Natural killer cell treated with Interleukin-12 subunit alpha and Interleukin-12 subunit beta and Interleukin-15 and Interleukin-18, amount 100 ng/mL, for 72 hours (primary cell): ENCODE measurements around the gene TSC2. TPM values are rescaled to one million over a fixed set of nuclear protein-coding genes. Genes with fewer than 3 reads are reported as not detected.
"Not testable (repeated sequence)": the region's sequence is repeated elsewhere in the genome, so short reads cannot be mapped to it uniquely, and the experiment has no call there.

Source experiments
- ATAC-seq, 2 donors: fragments of 150-1000 bp; cut with Tn5 transposase in 1 of 2; sonication (Bioruptor Pico), chemical (Tn5 transposase) in 1 of 2; 2 replicates each; pipeline ENCODE4 v1.10.0; 2021
- DNase-seq: peaks from one replicate; pipeline ENCODE4 v3.0.0; 2022; ENCODE audit warnings: low spot score
- H3K27ac Mint-ChIP-seq, 2 donors: 1 replicate in 1 of 2; 2 replicates in 1 of 2; pipeline ENCODE4 v1.8.0; 2022; ENCODE audit warnings: mixed read lengths in 2 of 2, mild to moderate bottlenecking in 1 of 2, moderate library complexity in 1 of 2
- H3K27me3 Mint-ChIP-seq, 2 donors: 1 replicate in 1 of 2; 2 replicates in 1 of 2; pipeline ENCODE4 v1.8.0; 2022; ENCODE audit warnings: mixed read lengths in 2 of 2
- H3K36me3 Mint-ChIP-seq: one replicate; pipeline ENCODE4 v1.8.0; 2022; ENCODE audit warnings: mixed read lengths
- H3K4me1 Mint-ChIP-seq, 2 donors: 1 replicate in 1 of 2; 2 replicates in 1 of 2; pipeline ENCODE4 v1.8.0; 2022; ENCODE audit warnings: low read depth in 2 of 2, mixed read lengths in 2 of 2, mild to moderate bottlenecking in 1 of 2
- H3K4me3 Mint-ChIP-seq: one replicate; pipeline ENCODE4 v1.8.0; 2022; ENCODE audit warnings: mixed read lengths
- H3K9me3 Mint-ChIP-seq: 2 replicates; pipeline ENCODE4 v1.8.0; 2022; ENCODE audit warnings: mixed read lengths
- total RNA-seq, 2 donors: library from RNA; stranded (reverse); gene quantifications; one replicate each; pipeline ENCODE4 v1.2.3, GENCODE V29; 2022

The TSC2 gene
- total RNA-seq, 2 donors from 2014 or later = 106 to 155 TPM

DNA sequence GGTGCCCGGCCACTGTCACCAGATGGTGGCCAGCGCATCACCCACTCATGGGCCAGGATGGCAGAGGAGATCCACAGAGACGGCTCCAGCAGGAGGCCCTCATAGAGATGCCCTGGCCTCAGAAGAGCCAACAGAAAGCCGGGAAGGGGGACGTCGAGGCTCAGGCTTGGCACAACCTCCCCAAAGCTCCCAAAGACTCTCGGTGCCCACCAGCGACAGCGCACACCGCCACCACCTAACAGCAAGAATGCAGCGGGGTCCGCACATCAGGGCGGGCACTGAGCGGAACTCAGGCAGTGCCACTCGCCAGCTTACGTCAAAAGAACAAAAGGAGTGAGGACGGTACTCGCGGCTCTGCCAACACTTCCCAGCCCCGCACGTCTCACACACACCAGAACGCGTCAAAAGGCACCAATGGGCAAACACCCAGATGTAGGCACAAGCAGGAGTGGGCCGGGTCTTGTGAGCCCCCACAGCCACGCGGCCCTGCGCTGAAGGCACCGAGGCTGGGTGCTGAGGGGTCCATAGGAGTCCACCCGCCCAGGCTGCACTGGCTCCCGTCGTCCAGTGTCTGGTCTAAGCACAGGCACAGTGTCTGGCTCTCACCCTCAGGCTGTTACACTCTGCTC is 79.3 kb downstream of the TSC2 start:
- Mint-ChIP-seq H3K4me3 (peak overlapping the region; percentile 8), H3K4me1 (peaks cover 6 to 11% of the 10 kb centered on the region in 2 donors)
- not testable (repeated sequence) for H3K27ac Mint-ChIP-seq, H3K36me3 Mint-ChIP-seq, H3K27me3 Mint-ChIP-seq, H3K9me3 Mint-ChIP-seq, ATAC-seq, DNase-seq

- not testable (repeated sequence) for H3K27me3 Mint-ChIP-seq, H3K36me3 Mint-ChIP-seq, DNase-seq, ATAC-seq, H3K27ac Mint-ChIP-seq, H3K9me3 Mint-ChIP-seq, H3K4me3 Mint-ChIP-seq
- H3K4me1 Mint-ChIP-seq = peaks cover 6 to 11% of the 10 kb centered on the region in 2 donors
Measured at GRCh38 chr16:2127630-2128280, 80.0 kb downstream of the TSC2 start.

DNA sequence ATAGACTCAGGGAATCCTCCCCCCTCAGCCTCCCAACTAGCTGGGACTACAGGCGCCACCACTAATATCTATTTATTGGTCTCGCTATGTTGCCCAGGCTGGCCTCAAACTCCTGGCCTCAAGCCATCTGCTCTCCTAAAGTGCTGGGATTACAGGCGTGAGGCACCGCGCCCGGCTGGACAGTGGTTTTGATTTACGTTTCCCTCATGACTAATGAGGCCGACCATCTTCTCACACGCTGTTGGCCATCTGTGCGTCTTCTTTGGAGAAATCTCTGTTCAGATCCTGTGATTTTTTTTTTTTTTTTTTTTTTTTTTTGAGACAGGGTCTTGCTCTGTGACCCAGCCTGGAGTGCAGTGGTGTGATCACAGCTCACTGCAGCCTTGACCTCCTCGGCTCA is 81.5 kb downstream of the TSC2 start:
- peak overlapping the region; percentile 80 for H3K4me3 Mint-ChIP-seq
- H3K9me3 Mint-ChIP-seq, H3K36me3 Mint-ChIP-seq, H3K27ac Mint-ChIP-seq, H3K27me3 Mint-ChIP-seq, ATAC-seq, DNase-seq: not testable (repeated sequence)
- peaks cover 6 to 11% of the 10 kb centered on the region in 2 donors for H3K4me1 Mint-ChIP-seq

DNA sequence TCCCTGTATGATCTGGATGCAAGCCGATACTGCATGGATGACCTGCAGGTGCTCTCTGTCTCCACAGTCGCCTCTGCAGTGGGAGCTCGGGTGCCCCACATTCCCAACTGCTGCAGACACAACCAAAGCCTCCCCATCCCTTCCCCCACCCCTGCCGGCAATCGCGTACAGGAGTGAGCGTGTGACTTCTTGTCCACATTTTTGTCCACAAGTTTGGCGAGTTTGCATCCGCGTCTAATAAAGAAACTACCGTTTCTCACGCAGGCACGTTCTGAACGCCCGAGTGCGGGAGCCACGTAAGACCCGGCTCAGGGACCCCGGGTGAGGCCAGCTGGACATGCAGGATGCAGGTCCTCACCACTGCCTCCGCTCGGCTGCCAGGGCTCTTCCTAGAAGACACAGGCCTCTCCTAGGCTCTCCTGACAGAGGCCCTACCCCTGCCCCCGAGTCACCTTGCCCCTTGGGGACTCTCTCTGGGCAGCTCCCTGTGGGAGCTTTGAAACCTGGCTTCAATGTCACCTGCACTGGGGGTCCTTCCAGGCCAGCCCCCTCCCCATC is 82.2 kb downstream of the TSC2 start:
- H3K4me3 Mint-ChIP-seq, H3K36me3 Mint-ChIP-seq, DNase-seq, H3K9me3 Mint-ChIP-seq, H3K27me3 Mint-ChIP-seq, H3K27ac Mint-ChIP-seq, ATAC-seq: not testable (repeated sequence)
- H3K4me1 Mint-ChIP-seq = peaks cover 6 to 11% of the 10 kb centered on the region in 2 donors

GRCh38 chr16:2133797-2134196 is 86.0 kb downstream of the TSC2 start:
- H3K36me3 Mint-ChIP-seq, ATAC-seq, H3K4me1 Mint-ChIP-seq: not testable (repeated sequence)

DNA sequence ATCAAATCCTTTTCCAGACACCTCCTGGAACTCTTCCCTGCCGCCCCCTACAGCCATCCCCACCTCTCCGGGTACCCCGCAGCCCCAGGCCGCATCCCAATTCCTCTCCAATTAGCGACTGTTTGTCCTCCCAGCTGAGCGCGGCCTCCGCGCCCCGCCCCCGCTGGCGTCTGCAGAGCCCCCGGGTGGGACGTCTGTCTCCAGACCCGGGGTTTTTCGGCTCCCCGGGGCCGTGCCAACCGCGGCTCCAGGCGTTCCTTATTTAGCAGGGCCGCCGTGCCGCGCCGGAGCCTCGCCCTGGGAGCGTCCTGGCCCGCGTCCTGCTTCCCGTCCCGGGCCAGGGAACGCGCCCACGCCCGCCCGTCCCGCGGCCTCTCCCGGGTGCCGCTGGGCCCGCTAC is 87.3 kb downstream of the TSC2 start:
- H3K27ac Mint-ChIP-seq, H3K9me3 Mint-ChIP-seq, H3K36me3 Mint-ChIP-seq, H3K4me1 Mint-ChIP-seq, H3K27me3 Mint-ChIP-seq, ATAC-seq, DNase-seq: not testable (repeated sequence)
- peak overlapping the region; percentile 71 for H3K4me3 Mint-ChIP-seq

More at GRCh38 chr16:2133797-2134196, 86.0 kb downstream of the TSC2 start:
- not testable (repeated sequence) for DNase-seq, H3K27ac Mint-ChIP-seq, H3K4me3 Mint-ChIP-seq, H3K27me3 Mint-ChIP-seq, H3K9me3 Mint-ChIP-seq

DNA sequence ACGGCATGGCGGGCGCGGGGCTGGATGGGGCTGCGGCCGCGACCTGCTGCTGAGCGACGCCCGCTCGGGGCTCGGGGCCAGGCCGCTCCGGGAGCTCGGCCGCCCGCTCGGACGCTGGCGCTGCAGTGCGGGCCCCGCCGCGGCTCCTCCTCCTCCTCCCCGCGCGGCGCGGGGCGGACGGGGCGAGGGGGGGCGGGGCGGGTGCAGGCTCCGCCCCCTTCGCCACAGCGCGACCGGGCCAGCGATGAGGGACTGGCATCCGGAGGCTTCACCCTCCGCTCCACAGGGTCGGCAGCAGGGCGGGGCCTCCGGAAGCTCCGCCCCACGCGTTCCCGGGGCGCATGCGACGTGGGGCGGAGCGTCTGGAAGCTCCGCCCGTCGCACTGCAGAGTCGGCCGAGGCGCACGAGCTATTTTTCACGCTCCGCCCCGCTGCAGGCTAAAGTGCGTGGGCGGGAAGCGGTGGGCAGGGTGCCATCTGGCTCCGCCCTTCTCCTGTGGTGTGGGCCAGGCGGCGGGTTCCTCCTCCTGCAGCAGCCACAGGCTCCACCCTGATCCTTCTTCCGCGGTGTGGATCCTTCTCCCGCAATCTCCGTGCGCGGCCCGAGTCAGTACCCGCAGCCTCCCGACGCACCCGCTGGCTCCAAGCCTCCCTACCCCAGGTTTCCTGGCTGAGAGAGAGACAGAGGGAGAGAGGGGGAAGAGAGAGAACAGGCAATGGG is 88.1 kb downstream of the TSC2 start, which contains the start of gene PKD1:
PKD1 (minus strand) TSS at position 129 of the 721 bp plus-strand sequence. CDS start 209 bp downstream, outside the sequence.
- peaks cover 12 to 15% of the 10 kb centered on the region in 2 donors for H3K4me1 Mint-ChIP-seq
- H3K36me3 Mint-ChIP-seq, H3K27me3 Mint-ChIP-seq, H3K9me3 Mint-ChIP-seq: not testable (repeated sequence)
- H3K27ac Mint-ChIP-seq = peak within 1 kb of the TSS; percentile 86 to 97
- ATAC-seq = peak; percentile 85 to 90
- peak; percentile 99 for DNase-seq
- peak within 1 kb of the TSS; percentile 87 for H3K4me3 Mint-ChIP-seq

Other genes starting within 250 kb of the TSC2 start
- gene HAGH, start 221.2 kb upstream of the TSC2 start, total RNA-seq = 10 to 100 TPM; 39.5 to 47.5 TPM
- 10 to 100 TPM; 13.9 to 14.5 TPM for gene FAHD1, start 220.8 kb upstream of the TSC2 start, total RNA-seq
- gene MEIOB, start 175.8 kb upstream of the TSC2 start, total RNA-seq = not detected
- gene HS3ST6, start 129.6 kb upstream of the TSC2 start, total RNA-seq = not detected
- gene MSRB1, start 104.8 kb upstream of the TSC2 start, total RNA-seq = 10 to 100 TPM; 24.3 to 24.7 TPM
- 1 to 10 TPM in 1 of 2 donors, not detected in 1; 1.5 TPM for gene RPL3L, start 93.3 kb upstream of the TSC2 start, total RNA-seq
- 100 to 1,000 TPM in 1 of 2 donors, 10 to 100 TPM in 1; 95.0 to 103 TPM for gene NDUFB10, start 88.4 kb upstream of the TSC2 start, total RNA-seq
- gene RPS2, start 83.2 kb upstream of the TSC2 start, total RNA-seq = 1,000 to 10,000 TPM; 2,056 to 2,952 TPM
- not detected for gene RNF151, start 81.1 kb upstream of the TSC2 start, total RNA-seq
- 10 to 100 TPM; 39.3 to 78.3 TPM for gene TBL3, start 75.9 kb upstream of the TSC2 start, total RNA-seq
- gene NOXO1, start 66.5 kb upstream of the TSC2 start, total RNA-seq = not detected
- 10 to 100 TPM; 31.9 to 41.7 TPM for gene GFER, start 63.8 kb upstream of the TSC2 start, total RNA-seq
- gene SYNGR3, start 58.0 kb upstream of the TSC2 start, total RNA-seq = 10 to 100 TPM; 21.3 to 43.6 TPM
- 100 to 1,000 TPM in 1 of 2 donors, 10 to 100 TPM in 1; 83.1 to 163 TPM for gene ZNF598, start 38.2 kb upstream of the TSC2 start, total RNA-seq
- gene NPW, start 28.2 kb upstream of the TSC2 start, total RNA-seq = 1 to 10 TPM; 1.5 to 3.5 TPM
- 1 to 10 TPM; 3.8 to 4.5 TPM for gene NHERF2, start 21.1 kb upstream of the TSC2 start, total RNA-seq
- gene NTHL1, start 151 bp upstream of the TSC2 start, total RNA-seq = 10 to 100 TPM; 12.6 to 40.9 TPM
- 100 to 1,000 TPM in 1 of 2 donors, 10 to 100 TPM in 1; 66.4 to 145 TPM for gene PKD1, start 87.9 kb downstream of the TSC2 start, total RNA-seq
- gene RAB26, start 100.6 kb downstream of the TSC2 start, total RNA-seq = under 1 TPM in 1 of 2 donors, not detected in 1; 0.89 TPM
- gene TRAF7, start 107.8 kb downstream of the TSC2 start, total RNA-seq = 10 to 100 TPM; 69.0 to 91.7 TPM
- gene CASKIN1, start 148.6 kb downstream of the TSC2 start, total RNA-seq = under 1 TPM; 0.14 to 0.26 TPM
- gene MLST8, start 157.5 kb downstream of the TSC2 start, total RNA-seq = 10 to 100 TPM; 31.2 to 68.9 TPM
- gene BRICD5, start 162.9 kb downstream of the TSC2 start, total RNA-seq = 10 to 100 TPM in 1 of 2 donors, 1 to 10 TPM in 1; 6.2 to 23.7 TPM
- 10 to 100 TPM; 18.8 to 39.8 TPM for gene PGP, start 166.9 kb downstream of the TSC2 start, total RNA-seq
- 10 to 100 TPM; 27.5 to 51.8 TPM for gene E4F1, start 175.6 kb downstream of the TSC2 start, total RNA-seq
- gene DNASE1L2, start 188.5 kb downstream of the TSC2 start, total RNA-seq = 1 to 10 TPM in 1 of 2 donors, under 1 TPM in 1; 0.88 to 3.5 TPM
- 10 to 100 TPM; 29.1 to 51.1 TPM for gene ECI1, start 203.6 kb downstream of the TSC2 start, total RNA-seq
- 100 to 1,000 TPM; 256 to 334 TPM for gene RNPS1, start 220.1 kb downstream of the TSC2 start, total RNA-seq